Measurements from ENCODE around the gene TENM3. TPM values are rescaled to one million over a fixed set of nuclear protein-coding genes. Genes with fewer than 3 reads are reported as not detected.

TENM3 gene
- polyA plus RNA-seq, 1 of the 3 experiments (the other 2 are of a cell fraction): 10.4 TPM

DNA sequence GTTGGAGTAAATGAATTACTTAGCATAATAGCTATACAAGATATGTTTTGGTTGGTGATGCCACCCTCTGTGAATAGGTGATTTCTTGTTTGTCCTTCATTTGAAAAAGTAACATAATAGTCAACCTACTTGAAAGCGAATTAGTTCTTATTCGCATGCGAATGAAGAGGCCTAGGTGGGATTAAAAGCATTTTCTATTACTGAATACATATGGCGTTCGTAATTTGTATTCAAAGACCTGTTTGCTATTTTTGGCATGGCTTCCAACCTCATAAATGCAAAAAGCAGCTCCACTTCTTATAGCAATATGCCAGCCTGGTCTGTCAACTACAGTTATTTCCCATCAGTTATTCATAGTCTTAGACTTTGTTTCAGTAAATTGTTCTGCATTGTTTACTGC, 261.3 kb downstream of the TENM3 start:
- Histone ChIP-seq H2AFZ (ENCODE audit: low read depth) (no peak overlapping the region), H3K4me3 (ENCODE audit: low read depth in 2 of 2, low read length in 1 of 2) (no peak overlapping the region), H3K27me3 (ENCODE audit: insufficient read depth) (no peaks in the 10 kb centered on the region), H3K9me3 (no peaks in the 10 kb centered on the region), H4K20me1 (ENCODE audit: insufficient read depth) (no peaks in the 10 kb centered on the region), H3F3A (replicated peaks; ENCODE audit: insufficient read depth) (no peaks in the 10 kb centered on the region), H3K4me2 (no peak overlapping the region), H3K79me2 (ENCODE audit: insufficient read depth) (no peaks in the 10 kb centered on the region; the same call in 1 of the 2 replicates), H3K36me3 (replicated peaks in 1 of 2; ENCODE audit: control insufficient read depth in 1 of 2, insufficient read depth in 2 of 2, low read length in 1 of 2) (no peaks in the 10 kb centered on the region), H3K9me2 (no peaks in the 10 kb centered on the region), H3K9ac (no peak overlapping the region), H3K4me1 (ENCODE audit: control insufficient read depth in 1 of 2, insufficient read depth in 2 of 2, low read depth in 1 of 2, low read length in 1 of 2) (no peaks in the 10 kb centered on the region), H3K27ac (ENCODE audit: low read depth in 2 of 2, low read length in 1 of 2) (no peak overlapping the region)
- 91% methylated on average over 5 of the region's 5 CpGs for WGBS (ENCODE audit: low lambda C conversion rate)
- no peak for DNase-seq
- POLR2A ChIA-PET: no interaction called here
- CTCF ChIA-PET: no interaction called here
- no peak for TF ChIP-seq TAF1 (IDR thresholded peaks at IDR 0.05; ENCODE audit: borderline replicate concordance, low read depth, low read length)
- TF ChIP-seq, protein P1, sequence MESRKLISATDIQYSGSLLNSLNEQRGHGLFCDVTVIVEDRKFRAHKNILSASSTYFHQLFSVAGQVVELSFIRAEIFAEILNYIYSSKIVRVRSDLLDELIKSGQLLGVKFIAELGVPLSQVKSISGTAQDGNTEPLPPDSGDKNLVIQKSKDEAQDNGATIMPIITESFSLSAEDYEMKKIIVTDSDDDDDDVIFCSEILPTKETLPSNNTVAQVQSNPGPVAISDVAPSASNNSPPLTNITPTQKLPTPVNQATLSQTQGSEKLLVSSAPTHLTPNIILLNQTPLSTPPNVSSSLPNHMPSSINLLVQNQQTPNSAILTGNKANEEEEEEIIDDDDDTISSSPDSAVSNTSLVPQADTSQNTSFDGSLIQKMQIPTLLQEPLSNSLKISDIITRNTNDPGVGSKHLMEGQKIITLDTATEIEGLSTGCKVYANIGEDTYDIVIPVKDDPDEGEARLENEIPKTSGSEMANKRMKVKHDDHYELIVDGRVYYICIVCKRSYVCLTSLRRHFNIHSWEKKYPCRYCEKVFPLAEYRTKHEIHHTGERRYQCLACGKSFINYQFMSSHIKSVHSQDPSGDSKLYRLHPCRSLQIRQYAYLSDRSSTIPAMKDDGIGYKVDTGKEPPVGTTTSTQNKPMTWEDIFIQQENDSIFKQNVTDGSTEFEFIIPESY (IDR thresholded peaks at IDR 0.05; ENCODE audit: borderline replicate concordance, low read depth): no peak
- TF ChIP-seq, protein P2, sequence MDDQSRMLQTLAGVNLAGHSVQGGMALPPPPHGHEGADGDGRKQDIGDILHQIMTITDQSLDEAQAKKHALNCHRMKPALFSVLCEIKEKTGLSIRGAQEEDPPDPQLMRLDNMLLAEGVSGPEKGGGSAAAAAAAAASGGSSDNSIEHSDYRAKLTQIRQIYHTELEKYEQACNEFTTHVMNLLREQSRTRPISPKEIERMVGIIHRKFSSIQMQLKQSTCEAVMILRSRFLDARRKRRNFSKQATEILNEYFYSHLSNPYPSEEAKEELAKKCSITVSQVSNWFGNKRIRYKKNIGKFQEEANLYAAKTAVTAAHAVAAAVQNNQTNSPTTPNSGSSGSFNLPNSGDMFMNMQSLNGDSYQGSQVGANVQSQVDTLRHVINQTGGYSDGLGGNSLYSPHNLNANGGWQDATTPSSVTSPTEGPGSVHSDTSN (IDR thresholded peaks at IDR 0.05): no peak
- TF ChIP-seq, protein P3, sequence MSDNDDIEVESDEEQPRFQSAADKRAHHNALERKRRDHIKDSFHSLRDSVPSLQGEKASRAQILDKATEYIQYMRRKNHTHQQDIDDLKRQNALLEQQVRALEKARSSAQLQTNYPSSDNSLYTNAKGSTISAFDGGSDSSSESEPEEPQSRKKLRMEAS (IDR thresholded peaks at IDR 0.05; ENCODE audit: low read depth): no peak
- TF ChIP-seq FOSL2 (IDR thresholded peaks at IDR 0.05; ENCODE audit: borderline replicate concordance, low read depth): no peak
- no peak for TF ChIP-seq FOXM1 (IDR thresholded peaks at IDR 0.05; ENCODE audit: low read depth)
- TF ChIP-seq EP300 (IDR thresholded peaks at IDR 0.05; ENCODE audit: borderline replicate concordance in 1 of 2, low read depth in 1 of 2, low read length in 1 of 2): no peak
- TF ChIP-seq, protein P4, sequence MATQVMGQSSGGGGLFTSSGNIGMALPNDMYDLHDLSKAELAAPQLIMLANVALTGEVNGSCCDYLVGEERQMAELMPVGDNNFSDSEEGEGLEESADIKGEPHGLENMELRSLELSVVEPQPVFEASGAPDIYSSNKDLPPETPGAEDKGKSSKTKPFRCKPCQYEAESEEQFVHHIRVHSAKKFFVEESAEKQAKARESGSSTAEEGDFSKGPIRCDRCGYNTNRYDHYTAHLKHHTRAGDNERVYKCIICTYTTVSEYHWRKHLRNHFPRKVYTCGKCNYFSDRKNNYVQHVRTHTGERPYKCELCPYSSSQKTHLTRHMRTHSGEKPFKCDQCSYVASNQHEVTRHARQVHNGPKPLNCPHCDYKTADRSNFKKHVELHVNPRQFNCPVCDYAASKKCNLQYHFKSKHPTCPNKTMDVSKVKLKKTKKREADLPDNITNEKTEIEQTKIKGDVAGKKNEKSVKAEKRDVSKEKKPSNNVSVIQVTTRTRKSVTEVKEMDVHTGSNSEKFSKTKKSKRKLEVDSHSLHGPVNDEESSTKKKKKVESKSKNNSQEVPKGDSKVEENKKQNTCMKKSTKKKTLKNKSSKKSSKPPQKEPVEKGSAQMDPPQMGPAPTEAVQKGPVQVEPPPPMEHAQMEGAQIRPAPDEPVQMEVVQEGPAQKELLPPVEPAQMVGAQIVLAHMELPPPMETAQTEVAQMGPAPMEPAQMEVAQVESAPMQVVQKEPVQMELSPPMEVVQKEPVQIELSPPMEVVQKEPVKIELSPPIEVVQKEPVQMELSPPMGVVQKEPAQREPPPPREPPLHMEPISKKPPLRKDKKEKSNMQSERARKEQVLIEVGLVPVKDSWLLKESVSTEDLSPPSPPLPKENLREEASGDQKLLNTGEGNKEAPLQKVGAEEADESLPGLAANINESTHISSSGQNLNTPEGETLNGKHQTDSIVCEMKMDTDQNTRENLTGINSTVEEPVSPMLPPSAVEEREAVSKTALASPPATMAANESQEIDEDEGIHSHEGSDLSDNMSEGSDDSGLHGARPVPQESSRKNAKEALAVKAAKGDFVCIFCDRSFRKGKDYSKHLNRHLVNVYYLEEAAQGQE (IDR thresholded peaks at IDR 0.05; ENCODE audit: low read depth, low read length): no peak
- TF ChIP-seq RFX5 (IDR thresholded peaks at IDR 0.05; ENCODE audit: low read length): no peak
- no peak for TF ChIP-seq GABPA (IDR thresholded peaks at IDR 0.05; ENCODE audit: low read depth)
- TF ChIP-seq RAD21 (IDR thresholded peaks at IDR 0.05; ENCODE audit: low read length): no peak
- TF ChIP-seq YY1 (IDR thresholded peaks at IDR 0.05; ENCODE audit: low read depth): no peak
- no peak for TF ChIP-seq RXRA (IDR thresholded peaks at IDR 0.05; ENCODE audit: borderline replicate concordance, low read depth)
- TF ChIP-seq RCOR1 (IDR thresholded peaks at IDR 0.05; ENCODE audit: low read length): no peak
- TF ChIP-seq EZH2phosphoT487 (IDR thresholded peaks at IDR 0.05; ENCODE audit: borderline replicate concordance, low read depth): no peak
- no peak for TF ChIP-seq MXI1 (IDR thresholded peaks at IDR 0.05; ENCODE audit: low read depth, low read length)
